Breast epithelium (tissue), 3 donors: ENCODE data around the gene SLC5A12.

Source experiments
- CTCF ChIP-seq, 3 donors: fragments of 450-650 bp; IDR thresholded peaks; one replicate each; pipeline ENCODE4 v1.5.1; 2016 to 2017; ENCODE audit warnings: antibody characterized with exemption in 3 of 3, mild to moderate bottlenecking in 3 of 3, moderate library complexity in 3 of 3
- POLR2A ChIP-seq: fragments of 450-650 bp; IDR thresholded peaks from one replicate; pipeline ENCODE4 v1.6.1; 2016; ENCODE audit warnings: antibody characterized with exemption, mild to moderate bottlenecking, moderate library complexity
- POLR2AphosphoS5 ChIP-seq, 3 donors: sonication (generic); formaldehyde crosslinking; IDR thresholded peaks; one replicate each; pipeline ENCODE4 v1.6.1; 2017; ENCODE audit warnings: antibody characterized with exemption in 3 of 3

- TF ChIP-seq POLR2A = no peak
- no peak for TF ChIP-seq CTCF (IDR thresholded peaks at IDR 0.05)
- TF ChIP-seq POLR2AphosphoS5 (IDR thresholded peaks at IDR 0.05) = no peak
Observed at GRCh38 chr11:26655287-26655686, 66.6 kb downstream of the SLC5A12 start.
